Kidney (tissue), 14 donors: ENCODE results near the gene KRT78. TPM values are rescaled to one million over a fixed set of nuclear protein-coding genes. Genes with fewer than 3 reads are reported as not detected.

Source experiments
- DNase-seq, 5 donors: peaks; one replicate each; pipeline ENCODE4 v3.0.0-alpha.2; 2013 to 2020
- FAIRE-seq: peaks from 2 replicates; lab custom pipeline; 2012; peaks lifted over from hg19 to GRCh38; lab: Jason Lieb, UNC
- H3K27ac ChIP-seq, 2 donors: one replicate each; pipeline ENCODE4 v1.7.0; 2013; ENCODE audit warnings: low read depth in 2 of 2, low read length in 2 of 2, inconsistent platforms in 1 of 2
- H3K27me3 ChIP-seq: one replicate; pipeline ENCODE4 v1.7.1; 2013; ENCODE audit warnings: low read length, inconsistent platforms; ENCODE audit not compliant: control insufficient read depth, insufficient read depth
- H3K36me3 ChIP-seq, 3 donors: one replicate each; pipeline versions ENCODE4 v1.7.0 to v1.7.1; 2013; ENCODE audit warnings: low read length in 3 of 3, control low read depth in 1 of 3, inconsistent platforms in 1 of 3; ENCODE audit not compliant: insufficient read depth in 3 of 3, control insufficient read depth in 2 of 3
- H3K4me1 ChIP-seq, 3 donors: one replicate each; pipeline versions ENCODE4 v1.7.0 to v1.7.1; 2013; ENCODE audit warnings: low read length in 3 of 3, inconsistent platforms in 1 of 3, low read depth in 1 of 3; ENCODE audit not compliant: control insufficient read depth in 2 of 3, insufficient read depth in 2 of 3
- H3K4me3 ChIP-seq, 3 donors: one replicate each; pipeline versions ENCODE4 v1.7.0 to v1.8.1; 2013; ENCODE audit warnings: low read length in 3 of 3, control low read depth in 1 of 3, inconsistent platforms in 1 of 3
- H3K9ac ChIP-seq, 3 donors: one replicate each; pipeline versions ENCODE4 v1.7.0 to v1.7.1; 2013; ENCODE audit warnings: low read length in 3 of 3, control low read depth in 1 of 3, inconsistent platforms in 1 of 3
- H3K9me3 ChIP-seq, 3 donors: one replicate each; pipeline versions ENCODE4 v1.7.0 to v1.7.1; 2013; ENCODE audit warnings: low read length in 3 of 3, control low read depth in 1 of 3, inconsistent platforms in 1 of 3; ENCODE audit not compliant: control insufficient read depth in 2 of 3, insufficient read depth in 1 of 3
- intact Hi-C: fragments of 100-400 bp; cut with DNase I; formaldehyde crosslinking; loops from one replicate; pipeline ENCODE4 v1.11.1; 2022
- polyA plus RNA-seq: library from polyadenylated mRNA; stranded (reverse); fragments of 350-450 nt; fragmentation: Illumina TruSeq; extraction: RNeasy Lipid Tissue Mini Kit (QIAGEN cat#74804); gene quantifications from one replicate; pipeline ENCODE4 v1.2.3, GENCODE V29; 2014; ENCODE audit warnings: low read depth, low replicate concordance; ENCODE audit not compliant: insufficient read depth
- total RNA-seq: library from RNA; stranded (reverse); fragmentation: NEBNext Ultra II Directional; extraction: Animal tissue kit (Norgen Biotek cat#: 25700); gene quantifications from one replicate; pipeline ENCODE4 v1.2.1, GENCODE V29; 2021
- TF ChIP-seq, protein P1 (sequence below): IDR thresholded peaks from 3 replicates; pipeline ENCODE4 v1.5.1; 2012; ENCODE audit warnings: mild to moderate bottlenecking, moderate library complexity, borderline replicate concordance; ENCODE audit not compliant: insufficient read depth; ENCODE audit errors: extremely low read depth
- donor health status: control.
- donor health status: control.
- donor health status: control.
- donor health status: control.
- donor health status: control.
- donor health status: DM: yes; HTN: yes; CAD: no.
- donor health status: Normal renal cell carcinoma (clear cell type).

Gene KRT78
- total and polyA plus RNA-seq, 2 donors from 2014 or later, result not detected

DNA sequence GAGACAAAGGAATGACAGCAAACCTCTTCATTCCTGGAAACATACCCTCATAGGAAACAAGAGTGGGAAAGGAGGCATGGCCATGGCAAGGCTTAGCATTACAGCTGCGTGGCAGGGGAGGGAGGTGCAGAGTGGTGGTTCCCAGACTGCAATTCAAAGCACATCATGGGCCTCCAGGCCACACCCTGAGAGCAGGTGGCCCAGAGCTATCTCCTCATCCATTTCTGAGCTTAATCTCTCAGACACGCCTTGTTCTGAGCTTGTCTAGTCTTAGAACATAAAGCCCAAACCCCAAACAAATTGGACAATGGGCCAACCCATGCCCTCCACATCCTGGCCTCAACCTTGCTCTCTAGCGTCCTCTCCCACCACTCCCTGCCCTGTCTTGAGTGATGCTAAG is 47.0 kb downstream of the KRT78 start:
- DNase-seq, result no peak
- Histone ChIP-seq H3K4me1 (no peaks in the 10 kb centered on the region), H3K4me3 (no peak overlapping the region), H3K9me3 (no peaks in the 10 kb centered on the region), H3K9ac (no peak overlapping the region), H3K27me3 (no peaks in the 10 kb centered on the region), H3K27ac (no peak overlapping the region), H3K36me3 (no peaks in the 10 kb centered on the region)
- no peak for FAIRE-seq
- intact Hi-C loops, result no loop called here
- TF ChIP-seq, protein P1, sequence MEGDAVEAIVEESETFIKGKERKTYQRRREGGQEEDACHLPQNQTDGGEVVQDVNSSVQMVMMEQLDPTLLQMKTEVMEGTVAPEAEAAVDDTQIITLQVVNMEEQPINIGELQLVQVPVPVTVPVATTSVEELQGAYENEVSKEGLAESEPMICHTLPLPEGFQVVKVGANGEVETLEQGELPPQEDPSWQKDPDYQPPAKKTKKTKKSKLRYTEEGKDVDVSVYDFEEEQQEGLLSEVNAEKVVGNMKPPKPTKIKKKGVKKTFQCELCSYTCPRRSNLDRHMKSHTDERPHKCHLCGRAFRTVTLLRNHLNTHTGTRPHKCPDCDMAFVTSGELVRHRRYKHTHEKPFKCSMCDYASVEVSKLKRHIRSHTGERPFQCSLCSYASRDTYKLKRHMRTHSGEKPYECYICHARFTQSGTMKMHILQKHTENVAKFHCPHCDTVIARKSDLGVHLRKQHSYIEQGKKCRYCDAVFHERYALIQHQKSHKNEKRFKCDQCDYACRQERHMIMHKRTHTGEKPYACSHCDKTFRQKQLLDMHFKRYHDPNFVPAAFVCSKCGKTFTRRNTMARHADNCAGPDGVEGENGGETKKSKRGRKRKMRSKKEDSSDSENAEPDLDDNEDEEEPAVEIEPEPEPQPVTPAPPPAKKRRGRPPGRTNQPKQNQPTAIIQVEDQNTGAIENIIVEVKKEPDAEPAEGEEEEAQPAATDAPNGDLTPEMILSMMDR, result no peak

DNA sequence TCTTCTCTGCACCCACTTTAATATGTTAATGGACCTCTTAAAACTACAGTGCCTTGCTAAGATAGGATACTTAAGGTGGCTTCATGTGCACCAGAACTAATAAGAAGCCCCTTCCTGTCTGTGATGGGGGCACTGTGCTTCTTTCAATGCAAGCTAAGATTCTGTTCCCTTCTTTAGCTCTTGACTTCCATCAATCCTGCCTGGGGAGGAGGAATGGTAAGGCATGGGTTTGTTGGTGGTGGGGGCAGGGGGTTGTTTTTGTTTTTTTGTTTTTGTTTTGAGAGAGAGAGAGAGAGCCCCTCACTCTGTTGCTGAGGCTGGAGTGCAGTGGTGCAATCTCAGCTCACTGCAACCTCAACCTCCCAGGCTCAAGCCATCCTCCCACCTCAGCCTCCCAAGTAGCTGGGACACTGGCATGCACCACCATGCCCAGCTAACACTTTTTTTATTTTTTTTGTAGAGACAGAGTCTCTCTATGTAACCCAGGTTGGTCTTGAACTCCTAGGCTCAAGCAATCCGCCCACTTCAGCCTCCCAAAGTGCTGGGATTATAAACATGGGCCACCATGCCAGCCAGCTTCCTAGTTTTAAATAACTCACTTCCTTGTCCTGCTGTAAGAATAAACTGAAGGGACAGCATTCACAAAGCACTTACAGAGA is 48.4 kb downstream of the KRT78 start:
- H3K9me3 ChIP-seq, result no peaks in the 10 kb centered on the region
- H3K27me3 ChIP-seq, result no peaks in the 10 kb centered on the region
- TF ChIP-seq, protein P1, result no peak
- H3K27ac ChIP-seq, result no peak overlapping the region
- intact Hi-C loops, result no loop called here
- no peak for FAIRE-seq
- no peaks in the 10 kb centered on the region for H3K36me3 ChIP-seq
- no peaks in the 10 kb centered on the region for H3K4me1 ChIP-seq
- no peak for DNase-seq
- H3K9ac ChIP-seq, result no peak overlapping the region
- H3K4me3 ChIP-seq, result no peak overlapping the region

DNA sequence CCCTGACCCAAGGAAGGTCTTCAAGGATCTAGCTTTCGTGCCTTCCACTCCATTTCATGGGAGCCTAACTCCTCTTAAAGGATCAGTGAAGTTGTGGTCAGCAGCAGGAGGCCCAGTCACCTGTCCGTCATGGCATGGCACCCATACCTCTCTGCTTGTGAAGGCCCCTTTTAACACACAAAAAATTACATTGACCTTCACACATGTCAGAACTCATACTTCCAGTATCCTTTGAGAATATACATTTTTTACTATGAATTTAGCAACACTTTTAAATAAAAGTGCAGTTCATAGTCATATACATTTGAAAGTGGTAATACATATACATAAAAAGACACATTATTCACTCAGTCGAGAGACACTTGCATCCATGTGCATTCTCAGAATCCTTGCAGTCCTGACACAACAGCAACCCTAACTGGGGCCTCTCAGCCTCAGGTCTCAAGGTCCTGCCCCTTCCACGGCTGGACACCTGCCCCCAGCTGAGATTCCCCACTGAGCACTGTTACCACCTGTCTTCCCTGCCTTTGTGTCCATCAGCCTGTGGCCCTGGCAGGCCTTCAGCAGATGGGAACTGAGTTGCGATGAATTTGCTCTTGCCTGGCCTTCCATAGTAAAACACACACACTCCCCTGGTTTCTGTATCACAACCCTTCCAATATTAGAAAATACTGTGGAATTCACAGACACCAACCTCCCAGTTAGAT is 49.1 kb downstream of the KRT78 start:
- H3K9ac ChIP-seq, result no peak overlapping the region
- DNase-seq, result no peak
- intact Hi-C loops, result no loop called here
- FAIRE-seq, result no peak
- TF ChIP-seq, protein P1, result no peak
- H3K36me3 ChIP-seq, result no peaks in the 10 kb centered on the region
- H3K9me3 ChIP-seq, result no peaks in the 10 kb centered on the region
- no peak overlapping the region for H3K27ac ChIP-seq
- H3K4me1 ChIP-seq, result no peaks in the 10 kb centered on the region
- no peaks in the 10 kb centered on the region for H3K27me3 ChIP-seq
- no peak overlapping the region for H3K4me3 ChIP-seq
